Activated T-cell treated with anti-CD3 and anti-CD28 coated beads for 4 hours (primary cell): ENCODE results near the gene HNRNPUL2.
"Not testable (repeated sequence)": the region's sequence is repeated elsewhere in the genome, so short reads cannot be mapped to it uniquely, and the experiment has no call there.

Source experiments
- DNase-seq: peaks from one replicate; pipeline ENCODE4 v3.0.0-alpha.2; 2020

The HNRNPUL2 gene

DNA sequence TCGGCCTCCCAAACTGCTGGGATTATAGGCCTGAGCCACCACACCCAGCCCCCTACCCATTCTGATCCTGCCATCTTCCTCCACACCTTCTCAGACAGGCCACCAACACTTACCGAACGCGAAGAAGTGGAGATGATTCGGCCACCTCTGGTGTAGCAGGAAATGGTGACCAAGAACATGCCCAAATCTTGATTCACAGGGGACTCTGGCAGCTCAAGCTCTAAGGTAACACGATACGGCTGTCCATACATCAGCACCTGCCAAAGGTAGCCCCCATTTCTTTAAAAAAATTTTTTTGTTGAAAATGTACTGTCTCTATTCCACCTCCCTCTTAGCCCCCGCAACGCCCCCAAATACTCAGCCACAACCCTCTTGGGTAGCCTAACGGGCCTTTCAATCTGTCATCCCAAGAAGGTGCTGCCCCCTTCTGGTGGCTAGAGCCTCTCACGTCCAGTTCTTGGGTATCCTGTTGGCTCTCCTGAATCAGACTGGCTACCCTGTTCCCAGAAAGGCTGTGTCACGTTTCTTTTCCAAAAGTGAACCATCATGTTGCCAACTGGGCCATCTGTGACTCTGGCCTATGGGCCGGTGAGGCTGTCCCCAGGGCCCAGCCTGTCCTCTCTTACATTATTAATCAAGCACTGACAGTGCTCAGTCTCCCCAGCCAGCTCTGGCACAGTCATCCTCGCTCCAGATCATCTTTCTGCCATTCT is 32.6 kb downstream of the HNRNPUL2 start:
- DNase-seq: peak; percentile 74

DNA sequence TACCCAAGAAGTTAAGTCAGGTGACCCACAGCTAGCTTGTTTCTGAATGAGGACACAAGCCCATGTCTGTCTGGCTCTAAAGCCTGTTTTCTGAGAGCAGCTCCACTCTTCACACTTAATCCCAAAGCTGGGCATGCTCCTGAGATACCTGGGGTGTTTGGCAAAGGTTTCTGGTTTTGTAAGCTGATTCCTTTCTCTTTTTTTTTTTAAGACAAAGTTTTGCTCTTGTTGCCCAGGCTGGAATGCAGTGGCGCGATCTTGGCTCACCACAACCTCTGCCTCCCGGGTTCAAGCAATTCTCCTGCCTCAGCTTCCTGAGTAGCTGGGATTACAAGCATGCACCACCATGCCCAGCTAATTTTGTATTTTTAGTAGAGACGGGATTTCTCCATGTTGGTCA is 33.6 kb downstream of the HNRNPUL2 start:
- not testable (repeated sequence) for DNase-seq

DNA sequence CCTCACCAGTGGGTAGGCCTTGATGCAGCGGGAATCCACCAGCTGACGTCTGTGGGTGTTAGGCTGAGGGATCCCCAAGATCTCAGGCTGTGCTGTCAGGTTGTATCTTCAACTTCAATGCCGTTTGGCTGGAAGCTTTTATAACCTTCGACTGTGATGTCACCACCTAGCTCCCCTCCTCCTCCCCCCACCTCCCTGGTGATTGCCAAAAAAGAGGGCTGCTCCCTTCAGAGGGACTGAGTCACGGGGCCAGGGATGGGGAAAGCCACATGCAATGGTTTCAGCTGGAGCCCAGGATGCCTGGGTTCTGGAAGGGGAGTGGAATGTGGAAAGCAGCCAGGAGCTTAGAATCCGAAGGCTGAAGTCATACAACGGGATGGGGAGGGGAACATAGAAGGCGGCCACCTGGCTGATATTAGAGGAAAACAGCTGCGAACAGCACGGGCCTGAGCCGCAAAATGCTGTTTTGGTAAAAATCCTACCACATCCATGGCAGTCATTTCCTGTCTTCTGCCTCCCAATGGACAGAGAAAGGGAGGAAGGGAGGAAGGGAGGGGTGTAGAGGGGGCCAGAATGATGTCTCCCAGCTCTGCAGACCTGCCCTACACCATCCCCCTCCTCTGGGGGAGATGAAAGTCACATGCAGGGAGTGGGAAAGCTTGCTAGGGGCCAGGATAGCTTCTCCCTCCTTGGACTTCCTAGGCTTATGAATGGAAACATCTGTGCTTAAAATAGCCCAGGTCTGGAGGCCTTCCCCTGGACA is 37.7 kb downstream of the HNRNPUL2 start, which contains the start of gene LRRN4CL:
TSS of gene LRRN4CL (minus strand) at position 110 of the 763 bp plus-strand sequence. CDS start 1,022 bp downstream, outside the sequence.
- no peak for DNase-seq

DNA sequence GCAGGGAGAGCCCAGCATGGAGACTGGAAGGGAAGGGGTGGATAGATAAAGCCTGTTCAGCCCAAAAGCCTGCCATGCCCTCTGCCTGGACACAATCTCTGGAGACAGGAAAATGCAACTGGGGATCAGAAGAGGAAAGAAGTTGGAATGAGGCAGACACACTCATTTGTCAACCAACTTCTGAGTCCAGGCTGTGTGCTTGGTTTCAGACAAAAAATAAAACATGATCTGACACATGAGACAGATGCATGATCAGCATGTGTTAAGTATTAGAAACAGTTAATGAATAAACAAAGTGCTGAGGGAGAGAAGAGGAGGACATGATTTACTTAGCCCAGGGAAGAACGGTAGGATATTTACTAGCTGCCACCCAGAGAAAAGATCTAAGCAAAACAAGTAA is 38.8 kb downstream of the HNRNPUL2 start:
- no peak for DNase-seq

DNA sequence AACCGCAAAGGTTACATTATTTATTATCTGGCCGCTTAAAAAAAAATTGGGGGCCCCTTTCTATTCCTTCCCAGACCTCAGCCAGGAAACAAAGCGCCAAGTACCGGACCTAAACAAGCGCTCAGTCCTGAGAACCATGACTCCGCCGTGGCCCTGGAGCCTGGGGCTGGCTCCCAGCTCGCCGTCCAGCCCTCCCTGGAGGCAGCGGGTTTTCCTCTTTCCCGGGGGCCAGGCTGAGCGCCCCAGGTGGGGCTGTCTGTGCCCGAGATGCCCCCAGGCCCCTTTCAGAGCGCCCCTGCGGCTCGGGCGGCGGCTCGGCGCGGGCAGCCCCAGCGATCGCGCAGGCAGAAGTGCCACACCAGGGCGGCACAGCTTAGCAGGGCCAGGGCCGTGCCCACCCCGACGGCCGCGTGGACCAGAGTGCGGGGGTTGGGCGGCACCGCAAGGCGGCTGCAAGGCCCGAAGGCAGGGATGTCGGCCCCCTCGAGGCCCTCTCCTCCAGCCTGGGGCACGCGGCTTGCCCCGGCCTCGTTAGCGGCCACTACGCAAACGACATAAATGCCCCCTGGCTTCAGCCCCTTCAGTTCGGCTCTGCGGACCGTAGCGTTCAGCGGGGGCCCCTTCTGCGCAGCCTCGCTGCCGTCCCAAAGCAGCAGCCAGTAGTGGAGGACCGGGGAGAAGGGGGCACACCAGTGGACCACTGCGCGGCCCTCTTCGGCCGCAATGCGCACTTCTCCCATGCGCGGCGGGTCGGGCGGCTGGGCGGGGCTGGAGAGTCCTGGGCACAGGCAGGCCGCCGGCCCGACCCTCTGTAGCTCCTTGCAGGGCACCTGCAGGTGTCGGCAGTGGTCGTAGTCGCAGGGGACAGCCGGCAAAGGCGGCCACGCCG is 39.5 kb downstream of the HNRNPUL2 start:
- no peak for DNase-seq

DNA sequence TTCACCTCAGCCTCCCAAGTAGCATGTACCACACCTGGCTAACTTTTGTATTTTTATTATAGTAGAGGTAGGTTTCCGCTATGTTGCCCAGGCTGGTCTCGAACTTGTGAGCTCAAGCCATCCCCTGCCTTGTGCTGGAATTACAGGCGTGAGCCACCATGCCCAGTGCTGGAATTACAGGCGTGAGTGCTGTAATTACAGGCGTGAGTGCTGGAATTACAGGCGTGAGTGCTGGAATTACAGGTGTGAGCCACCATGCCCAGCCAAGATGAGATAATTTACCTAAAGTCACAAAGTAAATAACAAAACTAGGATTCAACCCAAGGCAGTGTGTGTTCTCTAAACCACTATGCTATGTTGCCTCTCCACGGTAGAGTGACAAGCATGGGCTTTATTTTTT is 44.7 kb downstream of the HNRNPUL2 start:
- no peak for DNase-seq

DNA sequence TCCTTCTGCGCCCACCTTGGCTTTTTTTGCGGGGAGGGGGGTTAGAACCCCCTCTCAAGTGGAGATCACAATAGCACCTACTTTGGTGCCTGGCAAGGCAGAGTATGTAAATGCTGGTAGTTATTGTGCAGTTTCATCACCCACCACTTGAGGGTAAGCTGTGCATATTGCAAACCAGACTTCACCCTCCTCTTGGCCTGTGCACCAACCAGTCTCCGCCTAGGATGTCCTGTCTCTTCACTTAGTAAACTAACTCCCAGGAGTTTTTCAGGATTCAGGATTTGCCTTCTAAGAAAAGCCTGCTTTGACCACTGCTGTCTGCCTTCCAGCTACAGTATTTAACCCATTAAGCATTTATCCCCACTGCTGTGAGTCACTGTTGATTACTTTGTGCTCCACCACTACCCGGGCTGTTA is 46.4 kb downstream of the HNRNPUL2 start:
- no peak for DNase-seq

DNA sequence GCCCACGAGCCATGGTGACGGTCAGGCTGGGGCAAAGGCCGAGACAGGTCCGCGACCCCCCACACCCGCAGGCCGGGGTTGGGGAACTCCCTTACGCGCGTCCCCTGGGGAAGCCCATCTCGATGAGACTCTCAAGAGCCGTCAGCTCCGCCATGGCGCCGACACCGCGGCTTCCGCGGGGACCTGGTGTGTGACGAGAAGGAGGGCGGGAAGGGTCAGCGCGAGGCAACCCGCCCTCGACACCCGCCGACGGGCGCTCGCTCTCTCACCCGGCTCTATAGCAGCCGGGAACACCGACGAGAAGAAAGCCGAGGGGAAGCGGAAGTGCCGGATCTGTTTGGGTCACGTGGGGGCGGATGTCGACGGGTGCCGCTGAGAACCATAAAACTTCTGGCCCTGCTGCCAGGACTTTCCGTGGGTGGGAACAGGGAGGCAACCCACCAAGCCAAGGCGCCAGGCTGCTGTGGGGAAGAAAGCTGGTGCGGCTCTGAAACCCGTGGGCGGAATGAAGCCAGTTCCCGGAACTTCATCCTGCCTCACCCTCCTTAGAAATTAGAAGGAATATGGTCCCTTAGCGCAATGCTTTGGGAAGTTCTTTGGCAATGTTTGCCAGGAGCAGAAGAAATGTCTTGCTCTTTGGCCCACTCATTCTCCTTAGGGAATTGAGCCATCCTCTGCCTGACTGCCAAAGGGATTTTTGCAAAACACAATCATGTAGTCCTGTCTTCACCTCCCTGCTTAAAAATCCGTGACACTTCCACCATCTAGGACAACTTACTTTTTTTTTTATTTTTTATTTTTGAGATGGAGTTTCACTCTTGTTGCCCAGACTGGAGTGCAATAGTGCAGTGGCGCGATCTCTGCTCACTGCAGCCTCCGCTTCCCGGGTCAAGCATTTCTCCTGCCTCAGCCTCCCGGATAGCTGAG is 48.2 kb downstream of the HNRNPUL2 start, which contains the start of gene UBXN1:
TSS of gene UBXN1 (minus strand) at position 304 of the 927 bp plus-strand sequence. CDS start at position 154, 150 bp downstream.
- peak; percentile 80 for DNase-seq

DNA sequence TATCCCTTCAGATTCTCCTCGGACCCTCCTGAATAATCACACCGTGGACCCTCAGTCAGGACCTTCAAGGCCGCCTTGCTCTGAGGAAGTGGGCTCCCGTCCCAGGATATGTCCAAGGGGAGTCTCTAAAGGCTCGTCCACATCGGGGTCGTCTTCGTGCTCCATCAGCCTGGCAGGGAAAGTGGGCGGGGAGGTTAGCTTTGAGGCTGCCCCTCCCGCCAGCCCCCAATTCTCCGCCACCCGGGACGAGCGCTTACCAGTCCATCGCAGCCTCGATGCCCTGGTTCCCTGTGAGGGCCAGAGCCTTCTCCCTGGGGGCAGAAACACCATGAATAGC is 48.9 kb downstream of the HNRNPUL2 start:
- DNase-seq: no peak

DNA sequence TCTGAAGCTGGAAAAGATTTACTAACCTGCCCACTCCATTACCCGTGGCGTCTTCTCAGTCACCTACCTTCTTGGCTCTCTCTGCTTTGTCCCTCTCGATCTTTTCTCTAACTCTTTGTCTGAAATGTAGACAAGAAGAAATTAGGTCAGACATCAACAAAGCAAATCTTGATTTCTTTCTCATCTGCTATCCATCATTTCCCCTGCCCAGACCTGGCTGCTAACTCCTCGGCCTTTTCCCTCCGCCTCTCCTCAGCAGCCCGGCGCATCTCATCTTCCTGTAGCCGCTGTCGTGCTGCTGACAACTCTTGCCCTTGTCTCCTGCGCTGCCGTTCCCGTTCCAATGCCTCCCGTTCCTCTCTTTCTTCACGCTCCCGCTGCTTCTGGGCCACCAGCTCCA is 49.5 kb downstream of the HNRNPUL2 start:
- no peak for DNase-seq

DNA sequence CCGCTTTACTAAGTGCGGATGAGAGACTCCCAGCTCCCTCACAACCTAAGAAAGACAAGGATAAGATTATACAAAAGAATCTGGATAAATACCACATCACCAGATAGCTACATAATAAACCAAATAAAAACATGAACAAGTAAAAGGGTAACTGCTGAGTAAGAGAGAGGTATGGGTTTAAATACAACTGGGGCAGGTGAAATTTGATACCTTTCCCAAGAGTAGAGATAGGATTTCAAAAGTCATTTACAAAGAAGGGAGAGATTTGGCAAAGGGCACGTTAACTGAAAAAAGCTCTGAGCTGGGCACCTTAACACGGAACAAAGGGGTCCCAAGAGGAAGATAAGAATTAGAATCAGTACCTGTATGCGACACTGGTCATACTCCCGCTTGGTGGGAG is 50.1 kb downstream of the HNRNPUL2 start:
- no peak for DNase-seq

DNA sequence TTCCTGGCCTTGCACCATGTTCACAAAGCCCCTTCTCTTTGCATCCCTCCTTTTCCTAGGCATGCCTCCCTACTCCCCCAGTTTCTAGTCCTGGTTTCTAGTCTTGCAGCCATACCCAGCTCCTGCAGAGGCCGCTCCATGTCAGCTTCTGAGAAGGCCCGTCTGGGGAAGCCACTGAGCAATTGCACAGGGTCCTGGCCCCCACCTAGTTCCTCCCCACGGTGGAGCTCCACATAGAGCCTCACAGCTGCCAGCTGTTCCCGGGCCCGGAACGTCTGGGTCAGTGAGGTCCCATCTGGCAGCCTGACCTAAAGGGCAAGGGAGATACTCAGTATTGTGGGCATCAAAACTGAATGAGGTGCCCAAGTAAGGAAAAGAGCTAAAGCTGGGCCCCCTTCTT is 50.6 kb downstream of the HNRNPUL2 start:
- no peak for DNase-seq

DNA sequence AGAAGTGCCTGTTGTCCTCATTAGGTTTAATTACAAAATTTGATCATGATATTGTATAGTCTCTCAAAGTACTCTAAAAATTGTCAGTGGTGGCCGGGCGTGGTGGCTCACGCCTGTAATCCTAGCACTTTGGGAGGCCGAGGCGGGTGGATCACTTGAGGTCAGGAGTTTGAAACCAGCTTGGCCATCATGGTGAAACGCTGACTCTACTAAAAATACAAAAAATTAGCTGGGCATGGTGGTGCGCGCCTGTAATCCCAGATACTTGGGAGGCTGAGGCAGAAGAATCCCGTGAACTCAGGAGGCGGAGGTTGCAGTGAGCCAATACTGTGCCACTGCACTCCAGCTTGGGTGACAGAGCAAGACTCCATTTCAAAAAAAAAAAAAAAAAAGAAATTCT is 51.8 kb downstream of the HNRNPUL2 start:
- DNase-seq: not testable (repeated sequence)

DNA sequence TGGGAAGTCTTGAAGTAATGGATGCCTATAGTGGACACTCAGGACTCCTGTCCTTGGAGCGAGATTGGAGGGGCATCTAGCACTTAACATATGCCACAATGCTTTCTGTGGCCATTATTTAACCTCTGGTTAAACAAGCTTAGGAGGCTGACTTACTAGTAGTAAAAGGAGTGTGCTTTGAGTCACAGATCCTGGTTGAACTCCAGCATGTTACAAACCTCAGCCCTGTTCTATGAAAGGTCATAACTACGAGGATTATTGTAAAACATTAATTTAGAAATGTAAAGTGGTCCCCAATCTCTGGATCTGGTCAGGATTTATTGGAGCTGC is 54.1 kb downstream of the HNRNPUL2 start:
- DNase-seq: no peak

DNA sequence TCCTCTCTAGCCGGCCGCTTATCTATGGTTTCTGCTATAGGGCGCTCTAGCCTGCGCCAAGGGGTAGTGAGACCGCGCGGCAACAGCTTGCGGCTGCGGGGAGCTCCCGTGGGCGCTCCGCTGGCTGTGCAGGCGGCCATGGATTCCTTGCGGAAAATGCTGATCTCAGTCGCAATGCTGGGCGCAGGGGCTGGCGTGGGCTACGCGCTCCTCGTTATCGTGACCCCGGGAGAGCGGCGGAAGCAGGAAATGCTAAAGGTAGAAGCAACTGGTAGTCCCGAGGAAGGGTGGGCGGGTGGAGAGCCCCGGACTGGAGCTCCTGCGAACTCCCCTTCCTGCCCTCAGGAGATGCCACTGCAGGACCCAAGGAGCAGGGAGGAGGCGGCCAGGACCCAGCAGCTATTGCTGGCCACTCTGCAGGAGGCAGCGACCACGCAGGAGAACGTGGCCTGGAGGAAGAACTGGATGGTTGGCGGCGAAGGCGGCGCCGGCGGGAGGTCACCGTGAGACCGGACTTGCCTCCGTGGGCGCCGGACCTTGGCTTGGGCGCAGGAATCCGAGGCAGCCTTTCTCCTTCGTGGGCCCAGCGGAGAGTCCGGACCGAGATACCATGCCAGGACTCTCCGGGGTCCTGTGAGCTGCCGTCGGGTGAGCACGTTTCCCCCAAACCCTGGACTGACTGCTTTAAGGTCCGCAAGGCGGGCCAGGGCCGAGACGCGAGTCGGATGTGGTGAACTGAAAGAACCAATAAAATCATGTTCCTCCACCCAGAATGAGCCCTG is 55.5 kb downstream of the HNRNPUL2 start, which contains the start of the genes LBHD1 and UQCC3:
TSS of gene LBHD1 (minus strand) at position 660 of the 782 bp plus-strand sequence. CDS start 2,236 bp downstream, outside the sequence.
TSS of gene UQCC3 (plus strand) at position 66 of the 782 bp plus-strand sequence. CDS start at position 139, 73 bp downstream.
- peak; percentile 59 for DNase-seq

DNA sequence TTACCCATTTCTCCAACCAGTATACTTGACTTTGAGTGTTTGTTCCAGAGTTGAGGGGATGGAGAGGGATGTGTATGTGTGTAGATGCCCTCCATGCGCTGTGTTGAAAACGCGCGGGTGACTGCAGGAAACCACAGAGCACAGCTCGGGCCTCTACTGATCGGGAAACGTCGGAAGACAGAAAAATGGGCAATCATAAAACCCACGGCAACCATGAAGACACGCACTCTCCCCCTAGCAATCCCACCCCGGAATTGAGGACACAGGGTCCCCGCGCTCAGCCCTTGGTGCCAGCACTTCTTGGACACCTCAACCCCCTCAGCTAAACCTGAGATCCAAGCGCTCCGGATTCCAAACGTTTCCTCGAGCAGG is 56.0 kb downstream of the HNRNPUL2 start:
- DNase-seq: no peak

DNA sequence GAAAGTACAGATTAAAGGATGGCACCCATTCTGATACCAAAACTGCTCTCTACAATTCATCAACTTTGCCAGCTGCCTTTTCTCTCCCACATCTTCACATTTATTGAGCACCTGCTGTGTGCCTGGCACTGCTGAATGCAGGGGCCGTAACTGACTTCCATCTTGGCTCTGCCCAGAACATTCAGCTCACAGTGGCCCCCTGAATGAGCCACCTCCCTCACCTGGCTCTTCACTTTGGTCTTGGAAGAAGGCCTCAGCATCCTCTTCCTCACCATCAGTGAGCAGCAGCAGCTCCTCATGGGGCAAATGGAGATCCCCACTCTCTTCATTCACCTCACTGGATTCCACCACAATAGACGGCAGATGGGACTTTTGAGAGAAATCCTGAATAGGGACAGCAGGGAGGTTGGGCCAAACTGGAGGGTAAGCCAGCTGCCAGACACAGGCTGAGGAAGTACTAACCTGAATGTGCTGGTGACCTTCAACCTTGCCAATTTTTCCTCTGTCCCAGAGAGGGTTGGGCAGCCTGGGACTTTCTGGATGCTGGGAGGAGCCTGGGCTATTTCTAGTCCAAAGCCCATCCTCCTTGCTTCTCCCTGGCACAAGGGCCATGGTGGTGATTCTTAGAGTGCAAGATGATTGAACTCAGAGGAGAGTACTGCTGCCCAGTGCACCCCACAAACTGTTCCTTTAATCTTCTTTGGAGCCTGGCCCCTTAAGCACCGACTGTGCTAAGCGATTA is 57.7 kb downstream of the HNRNPUL2 start:
- DNase-seq: no peak

DNA sequence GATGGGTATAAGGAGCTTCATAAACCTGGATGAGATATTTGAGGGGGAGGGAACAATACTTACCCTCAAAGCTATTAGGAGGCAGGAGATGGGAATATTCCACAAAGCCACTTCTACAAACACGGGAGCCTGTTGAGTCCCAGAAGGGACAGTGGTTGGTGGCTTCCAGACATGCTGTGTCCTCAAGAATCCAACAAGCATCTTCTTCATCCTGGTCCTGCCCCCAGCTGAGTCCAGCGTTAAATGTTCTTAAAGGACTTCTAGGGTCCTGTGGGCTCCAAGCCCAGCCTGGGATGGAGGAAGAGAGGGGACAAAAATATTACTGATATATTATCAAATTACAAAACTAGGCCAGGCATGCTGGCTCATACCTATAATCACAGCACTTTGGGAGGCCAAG is 59.8 kb downstream of the HNRNPUL2 start:
- DNase-seq: no peak

DNA sequence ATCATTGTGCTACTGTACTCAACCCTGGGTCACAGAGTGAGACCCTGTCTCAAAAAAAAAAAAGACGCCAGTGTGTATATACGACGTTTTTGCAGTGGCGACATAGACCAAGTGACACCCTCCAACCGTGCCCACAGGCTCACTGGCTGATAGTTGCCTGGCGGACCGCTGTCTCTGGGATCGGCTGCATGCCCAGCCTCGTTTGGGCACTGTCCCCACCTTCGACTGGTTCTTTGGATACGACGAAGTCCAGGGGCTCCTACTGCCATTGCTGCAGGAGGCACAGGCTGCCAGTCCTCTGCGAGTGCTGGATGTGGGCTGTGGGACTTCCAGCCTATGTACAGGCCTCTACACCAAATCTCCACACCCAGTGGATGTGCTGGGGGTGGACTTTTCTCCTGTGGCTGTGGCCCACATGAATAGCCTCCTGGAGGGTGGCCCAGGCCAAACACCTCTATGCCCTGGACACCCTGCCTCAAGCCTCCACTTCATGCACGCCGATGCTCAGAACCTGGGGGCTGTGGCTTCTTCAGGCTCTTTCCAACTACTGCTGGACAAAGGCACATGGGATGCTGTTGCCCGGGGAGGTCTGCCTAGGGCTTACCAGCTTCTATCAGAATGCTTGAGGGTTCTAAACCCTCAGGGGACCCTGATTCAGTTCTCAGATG is 60.9 kb downstream of the HNRNPUL2 start:
- no peak for DNase-seq
